Endothelial cell of umbilical vein (primary cell): ENCODE data around the gene SDCCAG8. TPM values are rescaled to one million over a fixed set of nuclear protein-coding genes. Genes with fewer than 3 reads are reported as not detected.
A peak's percentile ranks its signal among the peaks of the same experiment; 100 is the strongest.

Experiments used
- BruUV-seq: library from RNA; stranded (reverse); fragments of 400-500 nt; replicated peaks from 2 replicates; lab custom pipeline; 2021; lab: Mats Ljungman, UMichigan
- CTCF ChIA-PET: fragments of 300-600, 350-600 bp; sonication (Branson Sonifier 250); formaldehyde crosslinking; loops from one replicate; lab custom pipeline; 2021; ENCODE audit warnings: antibody characterized with exemption, inconsistent platforms; lab: Charles Lee
- POLR2A ChIA-PET: fragments of 300-600, 350-600 bp; sonication (Branson Sonifier 250); formaldehyde crosslinking; loops from one replicate; lab custom pipeline; 2021; ENCODE audit warnings: antibody characterized with exemption, inconsistent platforms; lab: Charles Lee
- DNase-seq: peaks from one replicate; pipeline ENCODE4 v3.0.0-alpha.2; 2011; ENCODE audit warnings: low read depth, low spot score
- FAIRE-seq: peaks from 2 replicates; lab custom pipeline; 2011; peaks lifted over from hg19 to GRCh38; lab: Jason Lieb, UNC
- H2AFZ ChIP-seq: 2 replicates; pipeline ENCODE4 v1.6.0; 2012; ENCODE audit warnings: low read depth, low read length, control low read depth, inconsistent platforms
- H3K27ac ChIP-seq: 2 replicates; pipeline ENCODE4 v1.5.1; 2011; ENCODE audit warnings: low read depth, mild to moderate bottlenecking, control low read depth, low read length, moderate library complexity; ENCODE audit not compliant: insufficient read depth
- H3K27me3 ChIP-seq, 2 experiments: 2 replicates each; pipeline versions ENCODE4 v1.6.0 to v1.6.1; 2011; ENCODE audit warnings: low read length in 2 of 2, mixed read lengths in 1 of 2; ENCODE audit not compliant: control insufficient read depth in 2 of 2, insufficient read depth in 2 of 2
- H3K36me3 ChIP-seq, 2 experiments: 2 replicates in 1 of 2; 3 replicates in 1 of 2; pipeline ENCODE4 v1.5.1; 2011; ENCODE audit warnings: low read length in 2 of 2, mild to moderate bottlenecking in 1 of 2, moderate library complexity in 1 of 2; ENCODE audit not compliant: control insufficient read depth in 2 of 2, insufficient read depth in 2 of 2; ENCODE audit errors: extremely low read depth in 1 of 2
- H3K4me1 ChIP-seq: 3 replicates; pipeline ENCODE4 v1.5.1; 2011; ENCODE audit warnings: mild to moderate bottlenecking, low read length; ENCODE audit not compliant: control insufficient read depth, insufficient read depth; ENCODE audit errors: extremely low read depth
- H3K4me2 ChIP-seq: 2 replicates; pipeline ENCODE4 v1.6.1; 2011; ENCODE audit warnings: low read length, control low read depth, mixed read lengths; ENCODE audit not compliant: insufficient read depth
- H3K4me3 ChIP-seq, 3 experiments: fragments of 200-600 bp in 1 of 3; sonication (generic), shearing (Covaris generic) in 1 of 3; replicated peaks in 1 of 3; 2 replicates each; pipeline ENCODE4 v1.5.1; 2011 to 2016; ENCODE audit warnings: control low read depth in 3 of 3, low read length in 3 of 3, mild to moderate bottlenecking in 2 of 3, inconsistent platforms in 1 of 3, low read depth in 1 of 3, moderate library complexity in 1 of 3; ENCODE audit not compliant: insufficient read depth in 1 of 3
- H3K79me2 ChIP-seq: 2 replicates; pipeline ENCODE4 v1.6.0; 2012; ENCODE audit warnings: low read length, inconsistent platforms; ENCODE audit not compliant: control insufficient read depth, insufficient read depth
- H3K9ac ChIP-seq: replicated peaks from 2 replicates; pipeline ENCODE3; 2011; ENCODE audit warnings: low read length, control low read depth; ENCODE audit not compliant: insufficient read depth; ENCODE audit errors: extremely low read depth
- H3K9me1 ChIP-seq: replicated peaks from 3 replicates; pipeline ENCODE4 v1.6.0; 2011; ENCODE audit warnings: mild to moderate bottlenecking, low read length; ENCODE audit not compliant: control insufficient read depth, insufficient read depth; ENCODE audit errors: extremely low read depth
- H3K9me3 ChIP-seq: replicated peaks from 2 replicates; pipeline ENCODE4 v1.5.1; 2012; ENCODE audit warnings: low read length, inconsistent platforms; ENCODE audit not compliant: control insufficient read depth, insufficient read depth
- H4K20me1 ChIP-seq: replicated peaks from 2 replicates; pipeline ENCODE3; 2011; ENCODE audit warnings: mild to moderate bottlenecking, low read length; ENCODE audit not compliant: control insufficient read depth, insufficient read depth; ENCODE audit errors: extremely low read depth
- CTCF ChIP-seq, 2 donors: IDR thresholded peaks; 1 replicate in 1 of 2; 2 replicates in 1 of 2; pipeline ENCODE4 v1.5.1; 2011; ENCODE audit warnings: low read length in 2 of 2, mild to moderate bottlenecking in 2 of 2, moderate library complexity in 2 of 2, control low read depth in 1 of 2, inconsistent platforms in 1 of 2, low read depth in 1 of 2; ENCODE audit not compliant: insufficient read depth in 1 of 2; ENCODE audit errors: extremely low read depth in 1 of 2
- EZH2 ChIP-seq: IDR thresholded peaks from 2 replicates; pipeline ENCODE4 v1.6.1; 2012; ENCODE audit warnings: borderline replicate concordance, low read depth, mild to moderate bottlenecking, moderate library complexity, low read length, inconsistent platforms; ENCODE audit not compliant: severe bottlenecking
- FOS ChIP-seq: IDR thresholded peaks from 2 replicates; pipeline ENCODE4 v1.6.1; 2011; ENCODE audit warnings: mild to moderate bottlenecking, low read length, moderate library complexity, borderline replicate concordance; ENCODE audit not compliant: insufficient read depth
- GATA2 ChIP-seq: IDR thresholded peaks from 2 replicates; pipeline ENCODE4 v1.7.0; 2011; ENCODE audit warnings: low read depth, mild to moderate bottlenecking, moderate library complexity, mixed read lengths, low read length; ENCODE audit not compliant: insufficient read length, insufficient read depth
- JUN ChIP-seq: IDR thresholded peaks from 2 replicates; pipeline ENCODE4 v1.6.1; 2011; ENCODE audit warnings: borderline replicate concordance, low read depth; ENCODE audit not compliant: insufficient read length, insufficient read depth
- MYC ChIP-seq: IDR thresholded peaks from one replicate; pipeline ENCODE4 v1.6.1; 2011; ENCODE audit warnings: mild to moderate bottlenecking, low read depth, low read length
- POLR2A ChIP-seq: IDR thresholded peaks from 2 replicates; pipeline ENCODE4 v1.6.1; 2012; ENCODE audit warnings: low read depth, mild to moderate bottlenecking, control low read depth, low read length
- POLR2AphosphoS5 ChIP-seq: IDR thresholded peaks from 2 replicates; pipeline ENCODE4 v1.6.1; 2012; ENCODE audit warnings: low read depth, mild to moderate bottlenecking, control low read depth, low read length, moderate library complexity; ENCODE audit not compliant: insufficient read depth
- dilution Hi-C: fragments of 300-500 bp; cut with MboI; formaldehyde crosslinking; loops from one replicate; pipeline ENCODE4 v1.15.0; 2019; ENCODE audit warnings: low sequenced_read_pairs; ENCODE audit not compliant: extremely low pct_ligation_motif_present
- intact Hi-C: fragments of 100-400 bp; cut with micrococcal nuclease; formaldehyde crosslinking; loops from one replicate; pipeline ENCODE4 v1.10.0; 2022
- microRNA-seq: library from miRNA; unstranded; fragments of <30 nt; microRNA quantifications from one replicate; pipeline ENCODE4 v1.2.0, GENCODE V29; 2021; ENCODE audit warnings: borderline number of aligned reads, borderline replicate concordance
- polyA plus RNA-seq, 4 experiments: library from polyadenylated mRNA; depleted of rRNA in 3 of 4; stranded (reverse) in 3 of 4; unstranded in 1 of 4; fragments of >200 nt; gene quantifications; 2 replicates each; pipeline versions ENCODE4 v1.2.1 to v1.2.3, GENCODE V29; 2011 to 2012; ENCODE audit warnings: missing spikeins in 1 of 4
- small RNA-seq: library from RNA; depleted of rRNA; stranded (forward); fragments of <200 nt; gene quantifications from one replicate; pipeline ENCODE3, GENCODE V24; 2012; ENCODE audit warnings: low replicate concordance, low read depth; ENCODE audit not compliant: insufficient read depth, insufficient read length
- total RNA-seq: library from RNA; stranded (reverse); gene quantifications from 2 replicates; pipeline ENCODE4 v1.2.3, GENCODE V29; 2021
- TF ChIP-seq, protein P1 (sequence below): IDR thresholded peaks from 2 replicates; pipeline ENCODE4 v1.6.1; 2011; ENCODE audit not compliant: insufficient read depth, insufficient read length

The SDCCAG8 gene
- total and polyA plus RNA-seq, 2 donors (not counting 3 experiments of a cell fraction or from before 2014, with no cell fraction given): 14.6 to 25.7 TPM

DNA sequence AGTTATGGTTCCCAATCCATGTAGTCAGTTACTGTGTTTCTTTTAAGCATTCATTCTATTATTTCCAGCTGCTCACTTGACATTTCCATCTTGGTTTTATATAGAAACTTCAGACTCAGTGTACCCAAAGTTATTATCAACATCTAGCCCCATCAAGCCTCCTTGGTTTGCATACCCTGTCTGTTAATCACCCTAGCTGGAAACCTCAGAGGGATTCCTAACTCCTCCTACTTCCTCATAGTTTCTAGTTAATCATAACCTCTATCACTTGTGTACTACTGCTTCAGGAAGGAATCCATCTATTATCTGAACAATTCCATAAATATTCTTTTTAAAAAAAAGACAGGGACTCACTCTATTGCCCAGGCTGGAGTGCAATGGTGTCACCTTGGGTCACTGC lies 293.3 kb downstream of the SDCCAG8 start:
- Histone ChIP-seq H3K79me2 (no peaks in the 10 kb centered on the region), H2AFZ (no peak overlapping the region), H3K36me3 (peaks cover 0 to 3% of the 10 kb centered on the region in 2 experiments), H3K4me3 (no peak overlapping the region), H3K27ac (no peak overlapping the region), H3K9me3 (no peaks in the 10 kb centered on the region), H3K9ac (no peak overlapping the region), H3K4me1 (peaks cover 4% of the 10 kb centered on the region), H4K20me1 (no peaks in the 10 kb centered on the region), H3K4me2 (no peak overlapping the region), H3K27me3 (no peaks in the 10 kb centered on the region), H3K9me1 (no peaks in the 10 kb centered on the region)
- dilution Hi-C loops (no loop called here), intact Hi-C loops (no loop called here)
- BruUV-seq: no TSS peak
- TF ChIP-seq EZH2: no peak
- TF ChIP-seq CTCF (IDR thresholded peaks at IDR 0.05; ENCODE audit: extremely low read depth in 1 of 2, insufficient read depth in 1 of 2, low read depth in 1 of 2, low read length in 2 of 2): no peak
- TF ChIP-seq, protein P1, sequence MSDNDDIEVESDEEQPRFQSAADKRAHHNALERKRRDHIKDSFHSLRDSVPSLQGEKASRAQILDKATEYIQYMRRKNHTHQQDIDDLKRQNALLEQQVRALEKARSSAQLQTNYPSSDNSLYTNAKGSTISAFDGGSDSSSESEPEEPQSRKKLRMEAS: no peak
- TF ChIP-seq FOS: no peak
- no peak for TF ChIP-seq POLR2A
- no peak for TF ChIP-seq POLR2AphosphoS5
- no peak for TF ChIP-seq GATA2
- no peak for TF ChIP-seq JUN
- TF ChIP-seq MYC: no peak
- FAIRE-seq (no peak), DNase-seq (no peak)
- CTCF ChIA-PET: interaction anchor here (1.5 kb wide), 1 partner anchor 8 kb away, joined by 5 read pairs; no protein-coding TSS in a partner anchor
- POLR2A ChIA-PET: interaction anchor here (0.6 kb wide), 1 partner anchor 71 kb away, joined by 4 read pairs; no protein-coding TSS in a partner anchor

Small RNAs within 50 kb of the gene (microRNA-seq; reads per million reads assigned to microRNA genes)
- gene MIR4677: 6.5 reads per million, percentile 17 among the genes with 10 or more reads in this experiment

Small RNAs within 50 kb of the gene (small RNA-seq; reads per million reads assigned to genes)
- not detected for gene MIR4677

Other genes with a start within 250 kb of the SDCCAG8 start
- gene CEP170, start 760 bp upstream of the SDCCAG8 start, total RNA-seq: 222 and 225 TPM in 2 replicates
- 40.0 and 49.6 TPM in 2 replicates for gene CEP170, start 760 bp upstream of the SDCCAG8 start, polyA plus RNA-seq